Stimulated activated CD8-positive, alpha-beta memory T cell treated with anti-CD3 and anti-CD28 coated beads, Interleukin-2, amount 100 ng/mL, for 48 hours (primary cell): ENCODE data around the gene DCUN1D1.
"Not testable (repeated sequence)": the region's sequence is repeated elsewhere in the genome, so short reads cannot be mapped to it uniquely, and the experiment has no call there.

Experiments used
- DNase-seq, 2 donors: peaks; one replicate each; pipeline ENCODE4 v3.0.0-alpha.2; 2020; ENCODE audit warnings: low read depth in 2 of 2

The DCUN1D1 gene

DNA sequence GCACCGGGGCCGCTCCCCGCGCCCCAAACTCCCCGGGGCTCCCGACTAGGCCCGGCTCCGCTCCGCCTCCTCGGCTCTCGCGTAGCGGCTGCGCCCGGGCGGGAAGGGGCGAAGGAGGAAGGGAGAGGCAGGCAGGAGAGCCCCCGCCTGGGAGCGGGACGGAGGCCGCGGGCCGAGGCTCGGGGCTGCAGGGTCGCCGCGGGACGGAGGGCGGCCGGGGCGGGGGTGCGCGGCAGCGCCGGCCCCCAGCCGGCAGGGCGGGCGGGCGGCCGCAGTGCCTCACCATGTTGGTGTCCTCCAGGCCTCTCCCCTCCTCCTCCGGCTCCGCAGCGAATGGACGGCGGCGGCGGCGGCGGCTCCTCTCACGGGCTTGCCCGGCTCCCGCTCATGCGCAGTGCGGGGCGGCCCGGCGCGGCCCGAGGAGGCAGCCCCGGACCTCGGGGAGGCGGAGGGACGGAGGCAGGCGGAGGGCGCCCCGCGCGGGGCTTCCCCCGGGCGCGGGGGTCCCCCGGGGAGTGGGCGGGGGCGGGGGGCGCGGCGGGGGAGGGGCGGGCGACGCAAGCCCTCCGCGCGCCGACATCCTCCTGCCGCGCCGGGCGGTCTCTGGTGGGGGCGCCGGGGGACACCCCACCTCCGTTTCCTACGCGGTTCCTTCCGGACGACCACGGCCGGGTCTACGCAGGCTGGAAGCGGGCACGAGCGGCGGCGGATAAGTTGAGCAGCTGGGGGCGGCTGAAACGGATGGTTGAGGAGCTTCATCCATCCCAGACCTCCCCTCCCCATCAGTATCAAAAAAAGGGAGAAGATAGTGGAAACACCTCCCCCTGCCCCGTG is at the start of gene DCUN1D1:
DCUN1D1 (minus strand) TSS at position 335 of the 834 bp plus-strand sequence; CDS start at position 286, 49 bp downstream.
- DNase-seq = peak; percentile 76 to 88

DNA sequence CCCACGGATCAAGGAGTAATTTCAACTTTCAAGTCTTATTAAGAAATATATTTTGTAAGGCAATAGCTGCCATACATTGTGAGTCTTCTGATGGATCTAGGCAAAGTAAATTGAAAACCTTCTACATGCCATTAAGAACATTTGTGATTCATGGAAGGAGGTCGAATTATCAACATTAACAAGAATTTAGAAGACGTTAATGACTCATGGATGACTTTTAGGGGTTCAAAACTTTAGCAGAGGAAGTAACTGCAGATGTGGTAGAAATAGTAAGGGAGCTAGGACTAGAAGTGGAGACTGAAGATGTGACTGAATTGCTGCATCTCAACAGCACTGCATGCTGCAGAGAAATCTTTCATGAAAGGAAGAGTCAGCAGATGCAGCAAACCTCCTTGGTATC is 48.1 kb upstream of the DCUN1D1 start:
- DNase-seq = no peak

DNA sequence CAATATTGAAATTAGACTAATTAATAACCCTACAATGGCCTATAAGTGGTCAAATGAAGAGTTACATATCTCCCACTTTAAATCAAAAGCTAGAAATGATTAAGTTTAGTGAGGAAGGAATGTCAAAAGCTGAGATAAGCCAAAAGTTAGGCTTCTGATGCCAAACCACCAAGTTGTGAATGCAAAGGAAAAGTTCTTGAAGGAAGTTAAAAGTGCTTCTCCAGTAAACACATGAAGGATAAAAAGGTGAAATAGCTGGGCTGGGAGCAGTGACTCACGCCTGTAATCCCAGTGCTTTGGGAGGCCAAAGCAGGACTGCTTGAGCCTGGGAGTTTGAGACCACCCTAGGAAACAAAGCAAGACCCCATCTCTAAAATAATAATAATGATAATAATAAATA is 46.9 kb upstream of the DCUN1D1 start:
- no peak for DNase-seq

DNA sequence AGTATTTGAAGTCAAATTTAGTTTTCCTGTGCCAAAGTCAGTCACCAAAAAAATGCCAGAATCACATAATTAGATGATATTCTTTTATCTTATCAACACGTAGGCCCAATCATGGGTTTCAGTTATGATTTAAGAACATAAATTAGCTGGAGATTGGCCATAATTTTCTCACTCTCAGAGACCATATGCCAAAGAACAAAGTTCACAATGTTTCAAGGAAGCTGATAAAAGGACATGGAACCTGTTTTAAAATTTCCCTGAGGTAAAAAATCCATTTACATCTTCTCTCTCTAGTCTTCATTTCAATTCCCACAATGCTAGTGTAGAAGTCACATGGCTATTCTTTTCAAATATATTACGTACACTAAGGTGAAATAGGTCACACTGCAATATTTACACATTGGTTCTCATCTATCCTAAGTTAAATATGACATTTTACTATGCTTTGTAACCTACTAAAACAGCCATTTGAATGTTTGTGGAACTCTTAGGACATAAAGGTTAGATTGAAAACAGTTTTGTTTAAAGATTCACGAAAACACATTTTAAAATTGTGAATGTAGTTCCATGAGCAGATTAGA is 42.7 kb upstream of the DCUN1D1 start:
- no peak for DNase-seq

DNA sequence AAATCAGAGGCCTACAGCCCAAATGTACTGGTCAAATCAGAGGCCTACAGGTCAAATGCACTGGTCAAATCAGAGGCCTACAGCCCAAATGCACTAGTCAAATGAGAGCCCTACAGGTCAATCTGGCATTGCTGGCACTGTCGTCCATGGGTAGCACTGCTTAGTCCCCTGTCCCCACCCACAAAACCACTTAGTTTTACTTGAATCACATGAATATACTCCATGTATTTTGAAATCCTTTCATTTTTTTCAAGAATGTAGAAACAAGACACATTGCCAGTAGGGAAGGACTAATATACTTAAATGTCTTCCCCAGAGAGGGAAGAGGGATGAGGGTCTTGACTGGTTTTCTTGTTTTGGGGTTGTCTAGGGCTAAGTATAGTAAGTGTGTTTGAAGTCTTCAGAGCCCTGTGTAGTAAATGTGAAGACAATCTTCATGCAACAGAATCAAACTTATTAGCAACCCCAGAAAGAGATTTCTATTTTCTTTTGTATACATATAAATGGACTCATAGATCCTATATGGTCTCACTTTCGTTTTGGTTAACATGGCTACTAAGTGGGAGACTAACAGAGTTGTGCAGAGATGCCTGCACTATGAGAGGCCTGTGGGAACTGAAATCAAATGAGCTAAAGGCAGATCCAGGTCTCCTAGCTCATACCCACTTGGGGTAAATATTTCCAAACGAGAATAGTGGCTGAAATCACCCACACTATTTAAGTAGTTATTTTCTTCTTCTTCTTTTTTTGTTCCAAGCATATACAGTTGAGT is 38.3 kb upstream of the DCUN1D1 start:
- no peak for DNase-seq

DNA sequence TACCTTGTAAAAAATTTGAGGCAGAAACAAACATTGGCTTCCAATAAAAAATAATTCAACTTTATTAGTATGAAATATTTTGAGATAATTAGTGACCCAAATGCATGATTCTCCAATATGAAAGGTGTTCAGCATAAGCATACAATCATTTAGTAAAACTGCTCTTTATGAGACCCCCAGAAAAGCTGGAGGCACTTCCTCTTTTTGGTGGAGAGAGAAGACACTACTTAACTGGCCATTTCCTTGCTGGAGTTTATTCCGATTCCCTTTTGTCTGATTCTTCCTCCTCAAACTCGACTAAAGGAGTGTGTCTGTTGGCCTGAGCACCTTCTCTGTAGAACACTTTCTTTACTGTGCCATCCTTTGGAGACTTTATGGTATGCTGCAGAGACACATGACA is 34.8 kb upstream of the DCUN1D1 start:
- no peak for DNase-seq

DNA sequence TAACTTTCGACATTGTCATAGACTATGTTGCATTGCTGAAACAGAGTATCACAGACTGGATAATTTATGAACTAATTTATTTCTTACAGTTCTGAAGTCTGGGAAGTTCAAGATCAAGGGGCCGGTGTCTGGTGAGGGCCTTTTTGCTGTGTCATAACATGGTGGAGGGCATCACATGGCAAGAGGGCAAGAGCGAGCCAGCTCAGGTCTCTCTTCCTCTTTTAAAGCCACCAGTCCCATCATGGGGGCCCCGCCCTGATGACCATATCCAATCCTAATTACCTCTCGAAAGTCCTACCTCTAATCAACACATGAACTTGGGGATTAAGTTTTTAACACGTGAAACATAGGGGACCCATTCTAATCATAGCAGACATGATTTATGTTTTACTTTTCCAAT is 33.5 kb upstream of the DCUN1D1 start:
- DNase-seq = no peak

DNA sequence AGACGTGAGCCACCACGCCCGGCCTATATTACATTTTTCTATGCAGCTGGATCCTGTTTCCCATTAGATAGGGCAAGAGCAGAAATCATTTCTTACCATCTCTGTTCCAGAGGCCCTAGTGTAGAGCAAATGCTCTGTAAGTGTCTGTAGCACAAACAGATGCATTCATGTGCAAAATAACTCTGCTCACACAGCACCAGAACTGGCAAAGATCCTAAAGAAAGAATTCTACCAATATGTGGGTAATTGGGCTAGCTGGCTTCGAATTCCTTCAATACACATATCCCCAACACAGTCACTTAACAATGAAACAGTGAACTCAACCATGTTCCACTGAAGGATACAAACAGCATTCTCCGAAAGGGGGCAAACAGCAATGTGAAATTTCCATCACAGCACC is 32.7 kb upstream of the DCUN1D1 start:
- DNase-seq = no peak

DNA sequence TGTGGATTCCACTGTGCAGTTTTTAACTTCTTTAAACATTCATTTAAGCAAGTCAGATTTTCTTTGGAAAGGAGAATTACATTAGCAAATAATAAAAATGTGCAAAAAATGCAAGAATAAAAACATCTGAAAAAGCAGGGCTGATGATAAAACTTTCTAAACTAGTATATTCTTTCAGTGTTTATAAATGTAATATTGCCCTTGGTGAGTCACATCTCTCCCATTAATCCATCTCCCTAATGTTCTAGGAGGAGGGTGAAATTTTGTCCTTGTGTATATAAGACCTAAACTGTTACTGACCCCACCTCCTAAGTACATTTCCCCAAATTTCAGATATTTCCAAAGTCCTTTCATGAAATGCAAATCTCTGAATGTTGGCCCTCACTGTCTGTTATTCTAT is 28.5 kb upstream of the DCUN1D1 start:
- no peak for DNase-seq

DNA sequence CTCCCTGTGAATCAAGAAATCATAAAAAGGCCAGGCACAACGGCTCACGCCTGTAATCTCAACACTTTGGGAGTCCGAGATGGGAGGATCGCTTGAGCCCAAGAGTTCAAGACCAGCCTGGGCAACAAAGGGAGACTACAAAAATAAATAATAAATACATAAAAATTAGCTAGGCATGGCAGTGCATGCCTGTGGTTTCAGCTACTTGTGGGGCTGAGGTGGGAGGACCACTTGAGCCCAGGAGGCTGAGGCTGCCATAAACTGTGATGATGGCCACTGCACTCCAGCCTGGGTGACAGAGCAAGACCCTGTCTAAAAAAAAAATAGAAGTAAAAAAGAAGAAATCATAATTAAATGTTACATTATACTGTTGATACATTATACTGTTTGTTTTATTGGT is 28.0 kb upstream of the DCUN1D1 start:
- no peak for DNase-seq

DNA sequence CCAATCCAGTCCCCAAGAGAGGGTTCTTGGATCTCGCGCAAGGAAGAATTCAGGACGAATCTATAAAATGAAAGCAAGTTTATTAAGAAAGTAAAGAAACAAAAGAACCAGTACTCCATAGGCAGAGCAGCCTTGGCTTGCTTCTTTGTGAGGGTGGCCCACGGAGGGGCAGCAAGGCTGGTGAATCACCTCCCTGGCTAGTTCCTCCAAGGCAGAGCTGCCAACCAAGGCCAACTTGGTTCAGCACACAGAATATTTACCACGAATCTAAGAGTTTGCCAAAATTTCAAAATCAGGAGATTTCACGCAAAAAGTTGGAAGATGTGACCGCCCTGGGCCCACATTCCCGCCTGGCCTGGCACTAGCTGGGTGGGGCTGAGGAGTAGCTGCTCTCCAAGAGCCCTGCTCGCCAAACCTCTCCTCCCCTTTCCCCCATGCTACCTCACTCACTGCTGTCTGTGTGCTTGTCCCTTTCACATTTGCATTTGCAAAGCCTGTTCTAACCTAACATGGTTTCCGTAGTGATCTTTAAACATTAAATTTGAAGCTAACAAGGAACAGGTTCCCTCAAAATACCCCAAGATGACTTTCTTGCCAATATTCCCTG is 26.2 kb upstream of the DCUN1D1 start:
- no peak for DNase-seq

DNA sequence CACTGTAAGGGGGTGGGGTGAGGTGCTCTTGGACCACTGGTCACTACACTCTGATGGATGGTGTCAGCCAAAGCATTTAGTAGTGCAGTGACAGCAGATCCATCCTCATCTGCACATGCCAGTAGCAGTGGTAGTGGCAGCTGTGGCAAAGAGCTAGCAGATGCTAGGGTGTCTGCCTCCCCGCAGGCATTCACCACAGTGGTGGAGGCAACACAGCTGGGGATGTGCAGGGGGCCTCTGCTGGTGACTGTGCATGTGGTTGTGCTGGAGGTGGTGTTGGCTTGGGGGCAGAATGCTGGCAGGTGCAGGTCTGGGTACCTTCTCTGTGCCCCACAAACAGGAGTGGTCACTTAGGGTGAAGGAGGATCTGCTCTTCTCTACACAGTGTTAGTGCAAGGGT is 19.4 kb upstream of the DCUN1D1 start:
- DNase-seq = no peak

DNA sequence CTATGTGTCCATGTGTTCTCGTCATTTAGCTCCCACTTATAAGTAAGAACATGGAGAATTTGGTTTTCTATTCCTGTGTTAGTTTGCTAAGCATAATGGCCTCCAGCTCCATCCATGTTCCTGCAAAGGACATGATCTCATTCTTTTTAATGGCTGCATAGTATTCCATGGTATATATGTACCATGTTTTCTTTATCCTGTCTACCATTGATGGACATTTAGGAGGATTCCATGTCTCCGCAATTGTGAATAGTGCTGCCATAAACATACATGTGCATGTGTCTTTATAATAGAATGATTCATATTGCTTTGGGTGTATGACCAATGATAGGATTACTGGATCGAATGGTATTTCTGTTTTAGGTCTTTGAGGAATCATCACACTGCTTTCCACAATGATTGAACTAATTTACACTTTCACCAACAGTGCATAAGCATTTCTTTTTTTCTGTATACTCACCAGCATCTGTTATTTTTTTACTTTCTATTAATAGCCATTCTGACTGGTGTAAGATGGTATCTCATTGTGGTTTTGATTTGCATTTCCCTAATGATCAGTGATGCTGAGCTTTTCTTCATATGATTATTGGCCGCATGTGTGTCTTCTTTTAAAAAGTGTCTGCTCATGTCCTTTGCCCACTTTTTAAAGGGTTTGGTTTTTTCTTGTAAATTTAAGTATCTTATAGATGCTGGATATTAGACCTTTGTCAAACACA is 13.3 kb upstream of the DCUN1D1 start:
- DNase-seq = not testable (repeated sequence)

DNA sequence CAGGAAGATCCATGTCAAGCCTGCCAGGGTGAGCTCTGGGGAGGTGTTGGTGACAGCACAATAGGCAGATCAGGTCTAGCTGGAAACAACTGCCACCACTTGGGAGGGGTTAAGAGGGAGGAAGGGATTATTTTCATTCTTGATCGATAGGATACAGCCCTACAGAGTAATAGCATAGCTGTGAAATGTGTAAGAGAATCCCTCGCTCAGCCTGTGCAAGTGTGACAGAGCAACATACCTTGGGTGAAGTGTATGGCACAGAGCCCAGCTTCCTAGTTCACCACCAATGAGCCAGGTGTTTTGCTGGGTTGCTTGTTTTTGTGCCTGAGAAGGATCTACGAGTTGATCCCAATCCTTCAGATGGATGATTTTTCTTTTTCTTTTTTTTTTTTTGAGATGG is 9.2 kb upstream of the DCUN1D1 start:
- no peak for DNase-seq

DNA sequence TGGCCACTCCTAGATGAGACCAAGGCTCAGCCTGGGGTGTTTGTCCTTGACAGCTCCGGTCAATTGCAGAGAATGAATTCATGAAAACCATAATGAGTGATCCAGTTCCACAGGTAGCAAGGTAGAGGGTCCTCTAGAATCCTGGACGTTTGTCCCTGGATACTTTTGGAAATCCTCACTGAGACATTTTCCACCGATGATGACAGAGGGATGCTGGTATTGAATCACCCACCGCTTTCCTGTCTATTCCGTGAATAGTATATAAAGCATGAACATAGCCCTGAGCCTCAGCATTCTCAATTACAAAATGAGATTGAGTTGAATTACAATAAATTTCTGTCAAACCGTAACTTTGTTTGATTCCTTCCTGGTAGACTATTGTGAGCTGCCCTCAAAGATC is 5.7 kb upstream of the DCUN1D1 start:
- DNase-seq = no peak

DNA sequence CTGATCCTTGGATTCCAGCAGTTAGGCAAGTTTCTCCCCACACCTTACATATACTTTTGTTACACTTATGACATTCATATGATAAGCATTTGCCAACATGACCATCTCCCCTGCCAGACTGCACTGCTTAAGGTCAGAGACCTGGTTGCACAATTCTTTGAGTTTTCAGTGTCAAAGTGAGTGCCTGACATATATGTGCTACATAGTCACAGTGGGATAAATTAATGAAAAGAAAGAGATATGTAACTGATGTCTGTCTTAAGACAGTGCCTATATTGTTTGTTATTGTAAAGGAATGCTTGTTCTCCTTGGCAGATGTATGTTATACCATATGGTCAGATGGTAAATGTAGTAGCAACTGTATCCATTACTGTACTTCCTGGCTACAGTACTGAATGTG is 3.5 kb upstream of the DCUN1D1 start:
- no peak for DNase-seq

DNA sequence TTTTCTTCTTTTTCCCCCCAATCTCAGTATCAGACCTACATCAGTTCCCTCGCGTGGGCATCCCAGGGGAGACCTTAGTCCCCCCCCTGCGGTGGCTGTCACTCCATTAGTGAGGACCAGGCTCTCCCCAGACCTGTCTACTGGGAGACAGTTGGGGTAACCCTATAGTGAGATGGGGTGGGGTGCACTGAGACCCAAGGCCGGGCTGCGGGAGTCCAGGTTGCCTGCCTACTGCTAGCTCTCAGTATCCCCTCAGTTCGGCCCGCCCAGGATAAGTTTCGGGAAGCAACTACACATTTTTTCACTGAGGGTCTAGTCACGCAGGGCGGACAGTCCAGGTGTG is 671 bp upstream of the DCUN1D1 start:
- DNase-seq = no peak

DNA sequence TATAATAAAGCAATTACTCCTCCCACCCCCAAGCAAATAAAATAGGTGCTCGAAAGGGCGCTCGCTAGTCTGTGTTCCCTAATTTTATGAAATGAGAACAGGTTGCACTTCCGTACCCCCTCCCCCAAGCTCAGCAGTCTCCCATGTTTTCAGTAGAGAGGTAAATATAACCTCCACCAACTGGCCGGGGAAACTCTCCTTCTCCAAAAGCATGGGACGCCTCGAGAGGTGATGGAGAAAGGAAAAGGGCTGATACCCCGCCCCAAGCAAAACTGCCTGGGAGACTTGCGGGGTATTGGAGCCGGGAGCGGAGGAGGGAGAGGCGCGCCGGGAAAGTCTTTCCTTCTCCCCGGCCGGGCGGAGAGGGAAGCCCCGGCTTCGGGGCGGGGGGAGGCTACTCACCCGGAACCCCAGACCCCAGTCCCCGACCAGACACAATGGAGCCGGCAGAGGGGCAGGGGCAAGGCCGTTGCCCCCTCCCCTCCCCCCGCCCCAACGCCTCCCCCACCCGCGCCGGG is 605 bp downstream of the DCUN1D1 start:
- no peak for DNase-seq

DNA sequence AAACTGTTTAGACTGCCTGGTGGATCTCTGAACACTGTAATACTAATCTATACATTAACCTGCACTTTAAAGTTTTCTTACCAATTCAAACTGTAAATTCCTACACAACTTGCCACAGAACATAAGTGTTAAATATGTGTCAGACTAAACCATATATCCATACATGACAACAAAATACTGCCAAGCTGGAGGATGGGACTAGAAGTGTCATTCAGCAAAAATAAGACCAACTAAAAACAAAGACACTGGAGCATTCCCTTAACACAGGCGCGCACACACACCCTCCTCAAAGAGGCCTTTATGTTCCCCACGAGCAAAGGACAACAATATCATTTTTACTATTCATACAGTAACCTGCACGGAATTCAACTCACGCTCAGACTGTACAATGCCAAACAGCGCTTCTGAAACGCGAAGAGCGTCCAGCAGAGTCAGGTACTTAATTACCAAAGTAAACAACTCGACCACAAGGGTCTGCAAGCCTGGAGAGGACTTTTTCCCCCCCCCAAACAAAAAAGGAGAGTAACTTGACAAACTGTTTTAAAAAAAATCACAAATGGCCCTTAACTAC is 1.1 kb downstream of the DCUN1D1 start:
- no peak for DNase-seq

DNA sequence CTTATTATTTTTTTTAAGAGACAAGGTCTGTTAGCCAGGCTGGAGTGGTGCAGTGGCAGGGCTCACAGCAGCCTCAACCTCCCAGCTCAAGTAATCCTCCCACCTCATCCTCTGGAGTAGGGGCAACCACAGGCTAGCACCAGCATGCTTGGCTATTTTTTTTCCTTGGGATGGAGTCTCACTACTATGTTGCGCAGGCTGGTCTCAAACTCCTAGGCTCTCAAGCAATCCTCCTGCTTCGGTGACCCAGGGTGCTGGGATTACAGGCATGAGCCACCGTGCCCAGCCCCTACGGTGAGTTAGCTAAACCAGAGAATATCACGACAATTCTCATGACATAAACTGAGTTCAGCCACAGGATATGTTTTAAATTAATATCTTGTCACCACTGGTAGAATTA is 2.0 kb downstream of the DCUN1D1 start:
- DNase-seq = no peak

DNA sequence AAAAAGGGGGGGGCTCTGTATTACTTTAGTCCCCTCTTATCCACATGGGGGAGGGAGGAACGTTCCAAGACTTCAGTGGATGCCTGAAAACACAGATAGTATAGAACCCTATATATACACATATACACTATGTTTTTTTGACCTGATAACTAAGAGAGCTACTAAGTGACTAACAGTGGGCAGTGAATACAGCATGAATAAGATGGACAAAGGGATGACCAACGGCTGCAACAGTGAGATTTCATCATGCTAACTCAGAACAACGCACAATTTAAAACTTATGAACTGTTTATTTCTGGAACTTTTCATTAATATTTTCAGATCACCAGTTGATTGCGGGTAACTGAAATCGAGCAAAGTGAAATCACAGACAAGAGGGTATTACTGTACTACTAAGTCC is 7.3 kb downstream of the DCUN1D1 start:
- DNase-seq = no peak
